Ovary (tissue), 3 donors: ENCODE data around the gene CDC16.

ENCODE experiments used
- EP300 ChIP-seq: sonication (generic); formaldehyde crosslinking; IDR thresholded peaks from one replicate; pipeline ENCODE4 v1.6.1; 2017; ENCODE audit warnings: antibody characterized with exemption
- POLR2A ChIP-seq: fragments of 450-650 bp; IDR thresholded peaks from one replicate; pipeline ENCODE4 v1.6.1; 2017; ENCODE audit warnings: antibody characterized with exemption, mild to moderate bottlenecking, moderate library complexity
- TF ChIP-seq, protein P1 (sequence below), 3 donors: fragments of 450-650 bp in 2 of 3; fragments of 200-600 bp in 1 of 3; IDR thresholded peaks; one replicate each; pipeline versions ENCODE4 v1.5.1 to v1.8.0; 2016 to 2022; ENCODE audit warnings: antibody characterized with exemption in 3 of 3, mild to moderate bottlenecking in 1 of 3
- donor health status: DM: no; HTN: no; CAD: no.

GRCh38 chr13:114259374-114259773 lies 24.7 kb downstream of the CDC16 start:
- TF ChIP-seq, protein P1, sequence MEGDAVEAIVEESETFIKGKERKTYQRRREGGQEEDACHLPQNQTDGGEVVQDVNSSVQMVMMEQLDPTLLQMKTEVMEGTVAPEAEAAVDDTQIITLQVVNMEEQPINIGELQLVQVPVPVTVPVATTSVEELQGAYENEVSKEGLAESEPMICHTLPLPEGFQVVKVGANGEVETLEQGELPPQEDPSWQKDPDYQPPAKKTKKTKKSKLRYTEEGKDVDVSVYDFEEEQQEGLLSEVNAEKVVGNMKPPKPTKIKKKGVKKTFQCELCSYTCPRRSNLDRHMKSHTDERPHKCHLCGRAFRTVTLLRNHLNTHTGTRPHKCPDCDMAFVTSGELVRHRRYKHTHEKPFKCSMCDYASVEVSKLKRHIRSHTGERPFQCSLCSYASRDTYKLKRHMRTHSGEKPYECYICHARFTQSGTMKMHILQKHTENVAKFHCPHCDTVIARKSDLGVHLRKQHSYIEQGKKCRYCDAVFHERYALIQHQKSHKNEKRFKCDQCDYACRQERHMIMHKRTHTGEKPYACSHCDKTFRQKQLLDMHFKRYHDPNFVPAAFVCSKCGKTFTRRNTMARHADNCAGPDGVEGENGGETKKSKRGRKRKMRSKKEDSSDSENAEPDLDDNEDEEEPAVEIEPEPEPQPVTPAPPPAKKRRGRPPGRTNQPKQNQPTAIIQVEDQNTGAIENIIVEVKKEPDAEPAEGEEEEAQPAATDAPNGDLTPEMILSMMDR (IDR thresholded peaks at IDR 0.05), result no peak
- TF ChIP-seq POLR2A, result no peak
- TF ChIP-seq EP300, result no peak
